Measurements from ENCODE around the gene CDT1. TPM values are rescaled to one million over a fixed set of nuclear protein-coding genes. Genes with fewer than 3 reads are reported as not detected.

CDT1 gene
- total RNA-seq, 1 experiment from 2014 or later = 16.6 TPM

DNA sequence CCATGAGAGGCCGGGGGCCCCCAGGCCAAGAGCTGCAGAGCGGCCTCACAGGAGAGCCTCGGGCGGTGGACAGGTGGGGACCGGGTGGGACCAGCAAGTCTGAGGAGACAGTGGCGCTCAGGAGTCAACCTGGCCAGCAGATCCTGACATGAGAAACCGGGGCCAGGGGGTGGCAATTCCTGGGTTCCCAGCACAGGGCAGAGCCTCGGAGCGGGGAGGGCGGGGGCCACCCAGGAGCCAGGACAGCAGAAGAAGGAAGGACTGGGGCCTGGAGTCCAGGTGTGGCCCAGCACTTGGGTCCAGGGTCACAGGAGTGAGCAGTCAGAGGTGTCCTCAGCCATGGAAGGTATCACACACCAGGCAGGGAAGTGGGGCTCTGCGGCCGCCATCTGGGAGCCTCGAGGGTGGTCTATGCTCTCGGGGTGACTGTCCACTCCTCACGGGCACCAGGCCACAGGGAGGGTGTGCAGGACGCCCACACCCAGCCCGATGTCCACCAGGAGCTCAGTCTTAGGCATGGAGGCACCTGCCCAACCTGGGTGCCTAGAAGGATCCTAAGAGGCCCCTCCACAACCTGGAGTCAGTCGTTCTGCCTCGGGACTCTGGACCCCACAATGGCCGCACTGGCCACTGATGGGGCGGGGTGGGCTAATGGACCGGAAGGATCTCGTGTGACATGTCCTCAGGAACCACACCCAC is 47.7 kb upstream of the CDT1 start:
- TF ChIP-seq, protein P1, sequence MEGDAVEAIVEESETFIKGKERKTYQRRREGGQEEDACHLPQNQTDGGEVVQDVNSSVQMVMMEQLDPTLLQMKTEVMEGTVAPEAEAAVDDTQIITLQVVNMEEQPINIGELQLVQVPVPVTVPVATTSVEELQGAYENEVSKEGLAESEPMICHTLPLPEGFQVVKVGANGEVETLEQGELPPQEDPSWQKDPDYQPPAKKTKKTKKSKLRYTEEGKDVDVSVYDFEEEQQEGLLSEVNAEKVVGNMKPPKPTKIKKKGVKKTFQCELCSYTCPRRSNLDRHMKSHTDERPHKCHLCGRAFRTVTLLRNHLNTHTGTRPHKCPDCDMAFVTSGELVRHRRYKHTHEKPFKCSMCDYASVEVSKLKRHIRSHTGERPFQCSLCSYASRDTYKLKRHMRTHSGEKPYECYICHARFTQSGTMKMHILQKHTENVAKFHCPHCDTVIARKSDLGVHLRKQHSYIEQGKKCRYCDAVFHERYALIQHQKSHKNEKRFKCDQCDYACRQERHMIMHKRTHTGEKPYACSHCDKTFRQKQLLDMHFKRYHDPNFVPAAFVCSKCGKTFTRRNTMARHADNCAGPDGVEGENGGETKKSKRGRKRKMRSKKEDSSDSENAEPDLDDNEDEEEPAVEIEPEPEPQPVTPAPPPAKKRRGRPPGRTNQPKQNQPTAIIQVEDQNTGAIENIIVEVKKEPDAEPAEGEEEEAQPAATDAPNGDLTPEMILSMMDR (IDR thresholded peaks at IDR 0.05; ENCODE audit: unreplicated experiment) = peak; percentile 40
- peak overlapping the region; percentile 23 for H3K27ac Mint-ChIP-seq (ENCODE audit: low read depth, unreplicated experiment)
- H3K36me3 Mint-ChIP-seq (ENCODE audit: insufficient read depth, unreplicated experiment) = peaks cover 13% of the 10 kb centered on the region
- no peak for DNase-seq (ENCODE audit: unreplicated experiment)
- H3K4me3 Mint-ChIP-seq (ENCODE audit: unreplicated experiment) = no peak overlapping the region
- POLR2A ChIA-PET = interaction anchor here (1.4 to 3.5 kb wide), 3 partner anchors 18 to 55 kb away, joined by 4 to 13 read pairs (median 6); no protein-coding TSS in a partner anchor
- H3K27me3 Mint-ChIP-seq (ENCODE audit: insufficient read depth, unreplicated experiment) = no peaks in the 10 kb centered on the region
- peaks cover 8% of the 10 kb centered on the region for H3K4me1 Mint-ChIP-seq (ENCODE audit: insufficient read depth, unreplicated experiment)
- intact Hi-C loops (cut with micrococcal nuclease) = loop anchor here (1.0 kb wide), 1 partner anchor 27 kb away; no protein-coding TSS in a partner anchor
- BruUV-seq (replicated peaks) = no TSS peak
- CTCF ChIA-PET = interaction anchor here (0.5 to 3.2 kb wide), 12 partner anchors 10 to 680 kb away, joined by 3 to 19 read pairs (median 4); partner anchors contain the start of gene APRT
- no peaks in the 10 kb centered on the region for H3K9me3 Mint-ChIP-seq (ENCODE audit: unreplicated experiment)

DNA sequence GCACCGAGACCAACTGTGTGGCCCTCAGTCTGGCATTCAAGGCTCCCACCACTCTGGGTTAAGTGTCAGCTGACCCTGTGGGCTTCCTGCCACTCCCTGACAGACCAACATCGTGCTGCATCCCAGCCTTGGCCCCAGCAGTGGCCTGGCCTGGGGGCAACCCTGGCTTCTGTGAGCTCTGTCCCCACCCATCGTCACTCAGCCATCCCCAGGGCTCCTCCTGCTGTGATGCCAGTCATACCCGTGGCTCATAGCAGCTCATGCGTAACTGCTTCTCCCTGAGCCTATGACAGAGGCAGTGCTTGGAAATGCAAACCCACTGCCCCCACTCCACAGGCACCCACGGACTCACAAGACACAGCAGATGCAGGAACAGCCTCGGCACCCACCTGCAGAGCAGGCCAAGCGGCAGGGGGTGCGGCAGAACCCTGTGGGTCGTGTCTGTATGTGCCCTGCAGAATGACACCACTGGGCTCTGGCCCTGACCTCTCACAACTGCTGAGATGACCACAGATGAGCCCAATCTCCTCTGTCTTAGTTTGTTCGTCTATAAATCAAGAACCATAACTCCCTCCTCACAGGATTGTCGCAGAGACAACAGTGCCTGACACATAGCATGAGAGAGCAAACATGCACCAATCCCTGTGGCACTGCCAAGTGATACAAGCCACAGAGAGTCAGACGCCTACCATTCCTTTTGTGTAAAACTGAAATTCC is 45.2 kb upstream of the CDT1 start:
- Mint-ChIP-seq H3K27me3 (ENCODE audit: insufficient read depth, unreplicated experiment) (no peaks in the 10 kb centered on the region), H3K36me3 (ENCODE audit: insufficient read depth, unreplicated experiment) (peaks cover 7% of the 10 kb centered on the region), H3K4me3 (ENCODE audit: unreplicated experiment) (no peak overlapping the region), H3K27ac (ENCODE audit: low read depth, unreplicated experiment) (peak overlapping the region; percentile 27), H3K9me3 (ENCODE audit: unreplicated experiment) (no peaks in the 10 kb centered on the region), H3K4me1 (ENCODE audit: insufficient read depth, unreplicated experiment) (peaks cover 8% of the 10 kb centered on the region)
- ChIA-PET CTCF (interaction anchor here (1.1 to 2.3 kb wide), 3 partner anchors 15 to 25 kb away, joined by 3 to 10 read pairs (median 4); no protein-coding TSS in a partner anchor), POLR2A (interaction anchor here (1.2 to 1.8 kb wide), 3 partner anchors 9 to 25 kb away, joined by 4 to 6 read pairs (median 4); no protein-coding TSS in a partner anchor)
- BruUV-seq (replicated peaks) = no TSS peak
- TF ChIP-seq, protein P1 (IDR thresholded peaks at IDR 0.05; ENCODE audit: unreplicated experiment) = no peak
- intact Hi-C loops (cut with micrococcal nuclease) = no loop called here
- no peak for DNase-seq (ENCODE audit: unreplicated experiment)

DNA sequence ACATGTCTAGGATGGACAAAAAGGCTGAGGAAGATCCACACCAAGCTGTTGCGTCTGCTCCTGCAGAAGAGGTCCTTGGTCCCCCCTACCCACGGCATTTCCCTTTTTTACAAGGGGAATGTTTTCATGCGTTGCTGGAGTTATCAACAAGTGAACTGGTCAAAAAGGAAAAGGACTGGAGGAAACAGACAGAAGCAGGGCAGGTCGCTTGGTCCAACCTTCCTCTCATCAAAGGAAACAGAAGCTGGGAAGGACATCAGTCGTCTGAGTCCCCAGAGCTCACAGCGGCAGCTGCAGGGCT is 44.7 kb upstream of the CDT1 start:
- H3K27me3 Mint-ChIP-seq (ENCODE audit: insufficient read depth, unreplicated experiment) = no peaks in the 10 kb centered on the region
- TF ChIP-seq, protein P1 (IDR thresholded peaks at IDR 0.05; ENCODE audit: unreplicated experiment) = no peak
- intact Hi-C loops (cut with micrococcal nuclease) = no loop called here
- ChIA-PET CTCF (interaction anchor here (0.7 to 2.3 kb wide), 3 partner anchors 15 to 300 kb away, joined by 3 to 10 read pairs (median 3); no protein-coding TSS in a partner anchor), POLR2A (interaction anchor here (1.2 to 1.8 kb wide), 3 partner anchors 9 to 25 kb away, joined by 4 to 6 read pairs (median 4); no protein-coding TSS in a partner anchor)
- peaks cover 8% of the 10 kb centered on the region for H3K36me3 Mint-ChIP-seq (ENCODE audit: insufficient read depth, unreplicated experiment)
- peaks cover 8% of the 10 kb centered on the region for H3K4me1 Mint-ChIP-seq (ENCODE audit: insufficient read depth, unreplicated experiment)
- H3K27ac Mint-ChIP-seq (ENCODE audit: low read depth, unreplicated experiment) = peak overlapping the region; percentile 27
- no peak for DNase-seq (ENCODE audit: unreplicated experiment)
- no peak overlapping the region for H3K4me3 Mint-ChIP-seq (ENCODE audit: unreplicated experiment)
- no peaks in the 10 kb centered on the region for H3K9me3 Mint-ChIP-seq (ENCODE audit: unreplicated experiment)
- no TSS peak for BruUV-seq (replicated peaks)

Measured in MCF 10A (cell line).